Mesenteric fat pad (tissue), 1 donor: ENCODE measurements around the gene TREML4. TPM values are rescaled to one million over a fixed set of nuclear protein-coding genes. Genes with fewer than 3 reads are reported as not detected.

Experiments used
- DNase-seq: peaks from one replicate; pipeline ENCODE4 v3.0.0-alpha.2; 2020; ENCODE audit warnings: low spot score
- total RNA-seq: library from RNA; stranded (reverse); fragmentation: NEBNext Ultra II Directional; extraction: Animal tissue kit (Norgen Biotek cat#: 25700); gene quantifications from one replicate; pipeline ENCODE4 v1.2.1, GENCODE V29; 2021
- donor health status: DM: yes; HTN: yes; CAD: no.

Gene TREML4
- total RNA-seq, 1 donor from 2014 or later: 0.67 TPM

GRCh38 chr6:41284726-41285125 is 56.6 kb downstream of the TREML4 start:
- no peak for DNase-seq

GRCh38 chr6:41286544-41287346 is 58.6 kb downstream of the TREML4 start, which contains the start of gene TREM1:
TSS of gene TREM1 (minus strand) at chr6:41286682. CDS start at chr6:41286655, 27 bp downstream.
- DNase-seq: no peak

GRCh38 chr6:41288030-41288753 is 60.0 kb downstream of the TREML4 start:
- DNase-seq: no peak

Other genes with a start within 250 kb of the TREML4 start
- gene UNC5CL, start 189.1 kb upstream of the TREML4 start, total RNA-seq: 0.48 TPM
- gene TSPO2, start 185.9 kb upstream of the TREML4 start, total RNA-seq: not detected
- not detected for gene APOBEC2, start 175.1 kb upstream of the TREML4 start, total RNA-seq
- 12.2 TPM for gene OARD1, start 156.0 kb upstream of the TREML4 start, total RNA-seq
- 17.5 TPM for gene NFYA, start 155.4 kb upstream of the TREML4 start, total RNA-seq
- 0.55 TPM for gene TREML1, start 74.0 kb upstream of the TREML4 start, total RNA-seq
- gene TREM2, start 65.2 kb upstream of the TREML4 start, total RNA-seq: 11.0 TPM
- gene TREML2, start 27.2 kb upstream of the TREML4 start, total RNA-seq: 1.0 TPM
- gene TREM1, start 58.3 kb downstream of the TREML4 start, total RNA-seq: 20.6 TPM
- not detected for gene NCR2, start 107.3 kb downstream of the TREML4 start, total RNA-seq